HEK293 (cell line): ENCODE data around the gene RNF223.

Source experiments
- OSR2 ChIP-seq: fragments of 450-650 bp; formaldehyde crosslinking; IDR thresholded peaks from 2 replicates; pipeline ENCODE4 v1.5.1; 2016; ENCODE audit warnings: missing biosample characterization, missing genetic modification characterization
- ZBTB21 ChIP-seq: fragments of 450-650 bp; formaldehyde crosslinking; IDR thresholded peaks from 2 replicates; pipeline ENCODE4 v1.5.1; 2017; ENCODE audit warnings: missing biosample characterization, missing genetic modification characterization
- ZNF214 ChIP-seq: fragments of 450-650 bp; formaldehyde crosslinking; IDR thresholded peaks from 2 replicates; pipeline ENCODE4 v1.5.1; 2017; ENCODE audit warnings: missing biosample characterization, mild to moderate bottlenecking, missing genetic modification characterization, borderline replicate concordance
- TF ChIP-seq, protein P1 (sequence below): fragments of 450-650 bp; formaldehyde crosslinking; IDR thresholded peaks from 2 replicates; pipeline ENCODE4 v1.5.1; 2016; ENCODE audit warnings: missing biosample characterization, missing genetic modification characterization

DNA sequence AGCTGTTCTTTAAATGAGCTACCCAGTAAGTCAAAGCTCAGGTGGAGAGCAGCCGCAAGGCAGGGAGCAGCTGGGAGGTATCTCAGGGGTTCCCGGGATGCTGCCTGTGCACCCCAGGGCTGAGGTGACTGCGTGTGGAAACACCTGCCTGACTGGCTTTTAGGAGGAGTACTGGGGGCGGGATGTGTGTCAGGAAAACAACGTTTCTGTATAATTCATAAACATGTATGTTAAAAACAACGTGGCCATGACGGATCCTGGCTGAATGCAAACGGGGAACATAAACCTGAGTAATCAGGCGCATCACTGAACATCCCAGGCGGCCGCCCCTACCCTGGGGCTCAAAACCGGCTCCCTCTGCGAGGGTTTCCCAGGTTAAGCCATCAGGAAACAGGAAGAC lies 40.3 kb upstream of the RNF223 start:
- TF ChIP-seq ZNF214, result no peak
- TF ChIP-seq, protein P1, sequence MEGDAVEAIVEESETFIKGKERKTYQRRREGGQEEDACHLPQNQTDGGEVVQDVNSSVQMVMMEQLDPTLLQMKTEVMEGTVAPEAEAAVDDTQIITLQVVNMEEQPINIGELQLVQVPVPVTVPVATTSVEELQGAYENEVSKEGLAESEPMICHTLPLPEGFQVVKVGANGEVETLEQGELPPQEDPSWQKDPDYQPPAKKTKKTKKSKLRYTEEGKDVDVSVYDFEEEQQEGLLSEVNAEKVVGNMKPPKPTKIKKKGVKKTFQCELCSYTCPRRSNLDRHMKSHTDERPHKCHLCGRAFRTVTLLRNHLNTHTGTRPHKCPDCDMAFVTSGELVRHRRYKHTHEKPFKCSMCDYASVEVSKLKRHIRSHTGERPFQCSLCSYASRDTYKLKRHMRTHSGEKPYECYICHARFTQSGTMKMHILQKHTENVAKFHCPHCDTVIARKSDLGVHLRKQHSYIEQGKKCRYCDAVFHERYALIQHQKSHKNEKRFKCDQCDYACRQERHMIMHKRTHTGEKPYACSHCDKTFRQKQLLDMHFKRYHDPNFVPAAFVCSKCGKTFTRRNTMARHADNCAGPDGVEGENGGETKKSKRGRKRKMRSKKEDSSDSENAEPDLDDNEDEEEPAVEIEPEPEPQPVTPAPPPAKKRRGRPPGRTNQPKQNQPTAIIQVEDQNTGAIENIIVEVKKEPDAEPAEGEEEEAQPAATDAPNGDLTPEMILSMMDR (tag by site-specific recombination), result no peak
- TF ChIP-seq OSR2 (tag by site-specific recombination), result no peak
- no peak for TF ChIP-seq ZBTB21
